Stomach smooth muscle (tissue), 2 donors: Measurements from ENCODE around the gene MESD.

Experiments
- H3K27ac ChIP-seq: one replicate; pipeline ENCODE4 v1.7.0; 2013; ENCODE audit warnings: mild to moderate bottlenecking, low read length, inconsistent platforms
- H3K27me3 ChIP-seq, 2 donors: one replicate each; pipeline ENCODE4 v1.7.0; 2013; ENCODE audit warnings: low read length in 2 of 2; ENCODE audit not compliant: insufficient read depth in 2 of 2, control insufficient read depth in 1 of 2
- H3K36me3 ChIP-seq, 2 donors: one replicate each; pipeline ENCODE4 v1.7.0; 2013; ENCODE audit warnings: low read length in 2 of 2; ENCODE audit not compliant: control insufficient read depth in 2 of 2, insufficient read depth in 2 of 2
- H3K4me1 ChIP-seq: one replicate; pipeline ENCODE4 v1.7.0; 2013; ENCODE audit warnings: low read length; ENCODE audit not compliant: control insufficient read depth, insufficient read depth
- H3K4me3 ChIP-seq, 2 donors: one replicate each; pipeline ENCODE4 v1.7.0; 2013; ENCODE audit warnings: low read length in 2 of 2
- H3K9ac ChIP-seq, 2 donors: one replicate each; pipeline ENCODE4 v1.7.0; 2013; ENCODE audit warnings: low read length in 2 of 2, mild to moderate bottlenecking in 1 of 2
- H3K9me3 ChIP-seq, 2 donors: one replicate each; pipeline ENCODE4 v1.7.0; 2013; ENCODE audit warnings: low read length in 2 of 2; ENCODE audit not compliant: control insufficient read depth in 2 of 2
- donor health status: healthy.
- donor health status: Pancreatic carcinoma.

The MESD gene

GRCh38 chr15:80911821-80912220 lies 77.8 kb downstream of the MESD start:
- Histone ChIP-seq H3K27me3 (no peaks in the 10 kb centered on the region), H3K27ac (no peak overlapping the region), H3K4me3 (no peak overlapping the region), H3K9ac (no peak overlapping the region), H3K4me1 (no peaks in the 10 kb centered on the region), H3K9me3 (peaks cover 0 to 6% of the 10 kb centered on the region in 2 donors), H3K36me3 (peaks cover 9 to 21% of the 10 kb centered on the region in 2 donors)

GRCh38 chr15:80906159-80906766 lies 83.4 kb downstream of the MESD start:
- Histone ChIP-seq H3K9me3 (peaks cover 0 to 6% of the 10 kb centered on the region in 2 donors), H3K4me1 (no peaks in the 10 kb centered on the region), H3K4me3 (no peak overlapping the region), H3K36me3 (peaks cover 9 to 19% of the 10 kb centered on the region in 2 donors), H3K27me3 (no peaks in the 10 kb centered on the region), H3K27ac (no peak overlapping the region), H3K9ac (no peak overlapping the region)

GRCh38 chr15:80904998-80905397 lies 84.6 kb downstream of the MESD start:
- H3K36me3 ChIP-seq, result peaks cover 9 to 13% of the 10 kb centered on the region in 2 donors
- H3K4me1 ChIP-seq, result no peaks in the 10 kb centered on the region
- H3K9me3 ChIP-seq, result peaks cover 0 to 6% of the 10 kb centered on the region in 2 donors
- no peak overlapping the region for H3K9ac ChIP-seq
- no peak overlapping the region for H3K27ac ChIP-seq
- H3K4me3 ChIP-seq, result no peak overlapping the region
- no peaks in the 10 kb centered on the region for H3K27me3 ChIP-seq

GRCh38 chr15:80902298-80902801 lies 87.3 kb downstream of the MESD start:
- Histone ChIP-seq H3K9ac (no peak overlapping the region), H3K9me3 (no peaks in the 10 kb centered on the region), H3K4me3 (no peak overlapping the region), H3K27ac (no peak overlapping the region), H3K4me1 (no peaks in the 10 kb centered on the region), H3K27me3 (no peaks in the 10 kb centered on the region), H3K36me3 (no peaks in the 10 kb centered on the region)

- Histone ChIP-seq H3K9me3 (peaks cover 0 to 3% of the 10 kb centered on the region in 2 donors), H3K27ac (no peak overlapping the region), H3K4me1 (peaks cover 2% of the 10 kb centered on the region), H3K27me3 (no peaks in the 10 kb centered on the region), H3K36me3 (peaks cover 0 to 6% of the 10 kb centered on the region in 2 donors), H3K4me3 (no peak overlapping the region), H3K9ac (no peak overlapping the region)
These were observed 91.6 kb downstream of the MESD start for GRCh38 chr15:80898040-80898439.
